HS-27A (cell line): Measurements from ENCODE around the gene TMEM184A.
A peak's percentile ranks its signal among the peaks of the same experiment; 100 is the strongest.
"Not testable (repeated sequence)": the region's sequence is repeated elsewhere in the genome, so short reads cannot be mapped to it uniquely, and the experiment has no call there.

Experiments
- DNase-seq: peaks from one replicate; pipeline ENCODE4 v3.0.0-alpha.2; 2012; ENCODE audit warnings: low read depth, missing footprints

The TMEM184A gene

DNA sequence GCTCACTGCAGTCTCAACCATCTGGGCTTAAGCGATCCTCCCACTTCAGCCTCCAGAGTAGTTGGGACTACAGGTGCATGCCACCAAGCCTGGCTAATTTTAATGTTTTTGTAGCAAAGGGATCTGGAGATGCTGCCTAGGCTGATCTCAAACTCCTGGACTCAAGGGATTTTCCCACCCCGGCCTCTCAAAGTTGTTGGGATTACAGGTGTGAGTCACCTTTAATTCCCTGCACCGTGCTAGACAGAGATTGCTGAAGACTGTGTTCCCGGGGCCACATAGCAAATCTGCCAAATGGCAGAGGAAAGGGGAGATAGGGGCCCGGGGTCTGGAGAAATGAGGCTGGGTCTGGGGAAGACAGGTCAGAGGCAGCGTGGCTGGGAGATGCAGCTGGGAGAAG lies 34.5 kb upstream of the TMEM184A start:
- DNase-seq, result no peak

DNA sequence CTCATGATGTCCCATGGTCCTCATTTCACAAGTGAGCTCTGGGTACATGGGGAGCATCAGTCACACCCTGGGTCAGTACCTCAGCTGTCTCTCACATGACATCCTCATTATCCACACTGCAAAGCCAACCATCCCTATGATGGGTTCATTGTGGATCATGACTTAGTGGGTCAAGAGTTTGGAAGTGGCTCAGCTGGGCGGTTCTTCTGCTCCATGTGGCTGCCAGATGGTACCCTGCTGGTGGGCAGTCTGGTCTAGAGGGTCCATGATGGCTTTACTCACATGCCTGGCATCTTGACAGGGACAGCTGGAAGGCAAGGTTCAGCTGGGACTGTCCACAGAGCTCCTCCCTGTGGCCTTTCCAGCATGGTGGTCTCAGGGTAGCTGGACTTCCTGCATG lies 33.0 kb upstream of the TMEM184A start:
- DNase-seq, result no peak

DNA sequence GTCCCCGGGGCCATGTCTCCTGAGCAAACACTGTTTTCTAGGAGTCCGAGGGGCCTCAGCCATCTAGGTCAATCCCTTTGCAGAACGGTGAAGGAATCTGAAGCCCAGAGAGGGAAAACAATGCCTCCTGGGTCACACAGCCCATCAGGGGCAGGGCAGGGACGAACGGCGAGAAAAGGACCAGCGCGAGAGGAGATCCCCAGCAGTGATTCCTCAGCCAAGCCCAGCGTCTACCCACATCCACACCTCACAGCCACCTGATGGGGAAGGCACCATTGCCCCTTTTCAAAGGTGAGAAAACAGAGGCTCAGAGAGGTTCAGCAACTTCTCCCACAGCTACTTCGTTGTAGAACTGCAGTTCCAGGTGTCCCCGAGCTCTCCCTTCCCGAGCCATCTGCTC lies 31.7 kb upstream of the TMEM184A start:
- no peak for DNase-seq

DNA sequence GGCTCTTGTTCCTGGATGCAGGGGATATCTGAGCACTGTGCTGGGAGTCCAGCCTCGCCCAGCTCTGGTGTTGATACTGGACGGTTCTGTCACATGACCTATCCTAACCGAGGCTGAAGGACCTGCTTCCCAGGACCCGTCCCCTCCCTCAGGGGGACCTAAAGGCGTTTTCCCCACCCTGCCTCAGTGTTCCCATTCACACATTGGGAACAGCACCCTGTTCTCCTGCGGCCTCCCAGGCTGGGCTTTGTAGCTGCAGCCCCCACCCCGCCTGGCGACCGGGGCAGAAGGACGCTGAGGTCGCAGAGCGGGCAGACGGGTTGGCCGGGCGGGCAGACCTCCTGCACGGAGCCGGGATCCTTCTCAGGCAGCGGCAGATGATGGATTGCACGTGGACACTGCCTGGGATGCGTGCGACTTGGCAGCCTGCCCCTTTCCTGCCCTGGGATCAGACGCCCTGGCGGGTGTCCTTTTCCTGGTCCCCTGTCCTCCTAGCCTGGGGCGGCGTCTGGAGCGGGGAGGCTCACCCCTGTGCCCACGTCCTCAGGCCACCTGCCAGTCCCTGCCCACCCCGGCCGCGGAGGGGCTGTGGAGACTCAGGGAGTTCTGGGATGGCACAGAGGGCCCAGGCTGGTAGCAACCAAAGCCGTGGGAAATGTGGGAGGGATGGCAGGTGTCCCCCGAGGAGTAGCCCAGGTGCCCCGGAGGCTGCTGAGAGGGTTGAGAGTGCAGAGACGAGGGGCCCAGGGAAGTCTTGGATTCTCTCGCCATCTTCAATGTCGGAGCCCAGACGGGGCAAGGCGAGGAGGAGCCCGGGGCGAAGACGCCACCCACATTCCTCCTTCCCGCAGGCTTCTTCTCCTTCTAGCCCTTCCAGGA lies 31.1 kb upstream of the TMEM184A start:
- no peak for DNase-seq

DNA sequence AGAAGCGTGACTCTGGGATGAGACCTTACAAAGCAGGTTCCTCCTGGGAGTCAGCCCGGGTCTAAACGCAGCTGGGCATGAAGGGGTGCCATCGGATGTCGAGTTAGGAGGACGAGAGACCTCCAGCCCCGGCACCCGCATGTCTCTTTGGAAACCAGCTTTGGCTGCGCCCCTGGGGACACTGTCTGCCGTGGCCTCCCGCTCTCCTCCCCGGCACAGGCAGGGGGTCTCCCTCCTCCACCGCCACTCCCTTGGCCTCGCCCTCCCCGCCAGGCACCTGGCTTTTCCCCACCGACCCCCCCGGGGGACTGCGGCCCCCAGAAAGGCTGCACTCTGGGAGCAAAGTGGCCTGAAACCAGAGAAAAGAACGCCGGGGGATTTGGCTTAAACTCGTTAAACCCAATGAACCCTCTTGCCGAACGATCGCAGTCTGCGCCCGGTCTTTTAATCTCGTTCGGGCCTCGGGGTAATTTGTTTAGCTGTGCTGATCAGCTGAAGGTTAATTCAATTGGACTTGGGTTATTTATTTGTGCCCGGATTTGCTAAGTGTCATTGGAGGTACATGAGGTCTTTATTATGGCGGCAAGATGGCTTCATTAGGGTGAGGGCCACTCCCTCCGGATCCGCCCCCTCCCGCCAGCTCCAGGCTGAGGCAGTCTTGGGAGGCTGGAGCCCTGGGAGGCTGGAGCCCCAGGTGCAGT lies 30.3 kb upstream of the TMEM184A start:
- DNase-seq, result no peak

DNA sequence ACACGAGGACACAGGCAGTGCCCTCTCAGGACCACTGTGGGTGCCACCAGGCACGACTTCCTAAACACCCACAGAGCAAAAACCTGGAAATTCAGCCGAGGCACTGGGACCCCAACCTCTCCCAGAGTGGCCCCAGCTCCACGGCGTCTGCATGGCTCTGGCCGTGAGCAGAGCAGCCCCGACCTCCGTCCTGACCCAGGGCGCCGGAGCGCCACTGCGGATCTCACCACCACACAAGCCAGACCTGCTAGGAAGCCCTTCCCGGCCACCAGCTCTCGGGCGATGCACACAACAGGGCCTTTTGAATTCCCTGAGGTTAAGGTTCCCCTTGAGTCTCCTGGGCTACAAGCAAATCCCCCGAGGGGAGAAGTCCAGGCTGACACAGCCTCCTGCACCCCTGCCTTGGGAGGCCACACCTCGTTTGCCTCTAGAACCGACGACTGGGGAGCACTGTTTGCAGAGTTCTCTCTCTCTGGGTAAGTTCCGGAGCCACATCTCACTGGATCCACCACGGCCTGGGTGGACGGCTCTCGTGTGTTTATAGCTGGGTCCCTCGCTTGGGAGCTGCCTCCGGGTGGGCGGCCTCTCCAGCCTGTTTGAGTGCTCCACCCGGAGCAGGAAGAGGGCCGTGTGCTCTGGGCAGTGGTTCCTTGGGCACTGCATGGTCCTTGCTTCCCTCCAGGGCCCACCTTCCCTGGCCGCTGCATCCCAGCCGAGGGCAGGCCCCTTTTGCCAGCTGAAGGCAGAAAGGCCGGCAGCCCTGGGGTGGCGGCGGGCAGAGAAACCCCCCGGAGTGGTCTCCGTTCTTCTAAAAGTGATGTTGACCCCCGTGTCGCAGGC lies 29.4 kb upstream of the TMEM184A start:
- DNase-seq, result no peak

DNA sequence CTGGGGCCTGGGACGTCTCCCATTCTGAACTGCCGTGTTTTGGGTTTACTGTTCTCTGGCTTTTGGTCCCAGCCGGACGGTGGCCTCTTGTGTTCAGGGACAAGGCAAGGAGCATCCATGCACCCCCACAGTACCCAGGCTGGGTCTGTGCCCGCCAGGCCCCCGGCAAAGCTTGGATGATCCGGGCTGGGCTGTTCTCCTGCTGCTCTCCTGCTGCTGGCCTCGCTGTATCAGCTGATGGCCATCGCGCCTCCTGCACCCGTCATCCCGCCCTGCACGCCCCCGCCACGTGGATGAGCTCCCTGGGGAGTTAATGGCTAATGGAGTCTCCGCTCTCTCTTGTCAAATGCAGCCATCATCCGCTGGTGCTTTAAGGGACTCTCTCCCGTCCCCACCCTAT lies 28.7 kb upstream of the TMEM184A start:
- DNase-seq, result no peak

DNA sequence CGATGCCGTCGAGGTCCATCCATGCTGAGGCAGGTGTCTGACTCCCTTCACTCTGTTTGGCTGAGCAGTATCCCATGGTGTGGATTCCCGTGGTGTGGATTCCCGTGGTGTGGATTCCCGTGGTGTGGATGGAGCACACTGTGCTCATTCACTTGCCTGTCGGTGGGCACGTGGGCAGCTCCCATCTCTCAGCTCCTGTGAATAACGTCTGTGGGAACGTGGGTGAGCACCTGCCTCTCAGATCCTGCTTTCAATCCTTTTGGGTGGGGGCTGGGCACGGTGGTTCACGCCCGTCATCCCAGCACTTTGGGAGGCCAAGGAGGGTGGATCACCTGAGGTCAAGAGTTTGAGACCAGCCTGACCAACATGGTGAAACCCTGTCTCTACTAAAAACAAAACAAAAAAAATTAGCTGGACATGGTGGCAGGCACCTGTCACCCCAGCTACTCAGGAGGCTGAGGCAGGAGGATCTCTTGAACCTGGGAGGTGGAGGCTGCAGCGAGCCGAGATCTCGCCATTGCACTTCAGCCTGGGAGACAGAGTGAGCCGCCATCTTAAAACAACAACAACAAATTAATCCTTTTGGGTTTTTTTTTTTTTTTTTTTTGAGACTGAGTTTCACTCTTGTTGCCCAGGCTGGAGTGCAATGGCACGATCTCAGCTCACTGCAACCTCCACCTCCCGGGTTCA lies 27.4 kb upstream of the TMEM184A start:
- DNase-seq, result not testable (repeated sequence)

DNA sequence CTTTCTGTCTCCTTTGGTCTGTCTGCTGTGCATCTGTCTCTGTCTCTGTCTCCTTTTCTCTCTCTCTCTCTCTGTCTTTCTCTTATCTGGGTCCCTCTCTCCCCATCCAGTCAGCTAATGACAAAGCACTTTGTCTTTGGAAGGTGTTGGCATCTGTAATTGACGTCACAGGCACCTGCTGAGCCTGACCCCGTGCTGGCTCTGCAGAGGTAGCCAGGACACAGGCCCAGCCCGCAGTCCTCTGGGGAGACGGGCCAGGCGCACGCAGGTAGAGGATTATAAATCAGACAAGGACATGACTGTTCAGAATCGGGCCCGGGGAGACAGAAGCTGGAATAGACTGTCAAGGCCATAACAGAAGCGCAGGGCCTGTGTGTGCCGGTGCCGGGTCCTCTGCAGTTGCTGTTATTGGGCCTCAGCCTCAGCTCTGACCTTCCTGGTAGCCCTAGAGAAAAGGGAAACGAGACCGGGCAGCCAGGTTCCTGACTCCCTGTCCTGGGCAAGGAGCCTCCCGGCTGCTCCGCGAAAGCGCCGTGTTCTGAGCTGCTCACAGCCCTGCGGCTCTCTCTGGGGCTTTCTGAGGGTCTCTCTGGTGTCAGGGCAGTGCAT lies 24.5 kb upstream of the TMEM184A start:
- no peak for DNase-seq

DNA sequence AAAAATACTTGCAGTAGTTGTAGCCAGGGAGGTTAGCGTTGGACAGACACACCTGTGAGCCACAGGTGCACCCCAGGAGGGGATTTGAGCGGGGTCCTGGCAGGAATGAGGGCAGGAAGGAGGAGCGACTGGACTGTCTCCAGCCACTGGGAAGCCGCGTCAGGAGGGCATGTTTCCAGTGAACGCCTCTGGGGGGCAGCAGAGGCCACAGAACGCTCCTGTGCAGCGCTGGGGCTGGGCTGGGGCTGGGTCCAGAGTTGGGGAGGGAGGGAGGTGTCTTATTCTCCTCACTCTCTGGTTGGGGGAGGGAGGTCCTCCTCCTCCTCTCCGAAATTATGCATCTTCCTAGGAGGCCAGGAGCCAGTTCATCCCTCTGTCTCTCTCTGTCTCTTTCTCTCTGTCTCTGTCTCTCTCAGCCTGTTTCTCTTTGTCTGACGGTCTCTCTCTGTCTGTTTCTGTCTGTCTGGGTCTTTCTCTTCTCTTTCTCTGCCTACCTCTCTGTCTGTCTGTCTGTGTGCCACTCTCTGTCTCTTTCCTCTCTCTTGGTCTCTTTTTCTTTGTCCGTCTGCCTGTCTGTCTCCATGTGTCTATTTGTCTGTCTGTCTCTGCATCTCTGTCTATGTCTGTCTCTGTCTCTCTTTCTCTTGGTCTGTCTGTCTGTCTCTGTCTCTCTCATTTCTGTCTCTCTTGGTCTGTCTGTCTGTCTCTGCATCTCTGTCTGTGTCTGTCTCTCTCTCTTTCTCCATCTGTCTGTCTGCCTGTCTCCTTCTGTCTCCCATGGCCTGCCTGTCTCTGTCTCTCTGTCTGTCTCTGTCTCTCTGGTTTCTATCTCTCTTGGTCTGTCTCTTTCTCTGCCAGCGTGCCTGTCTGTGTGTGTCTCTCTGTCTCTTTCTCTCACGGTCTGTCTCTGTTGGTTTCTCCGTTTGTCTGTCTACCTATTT lies 23.7 kb upstream of the TMEM184A start:
- no peak for DNase-seq

DNA sequence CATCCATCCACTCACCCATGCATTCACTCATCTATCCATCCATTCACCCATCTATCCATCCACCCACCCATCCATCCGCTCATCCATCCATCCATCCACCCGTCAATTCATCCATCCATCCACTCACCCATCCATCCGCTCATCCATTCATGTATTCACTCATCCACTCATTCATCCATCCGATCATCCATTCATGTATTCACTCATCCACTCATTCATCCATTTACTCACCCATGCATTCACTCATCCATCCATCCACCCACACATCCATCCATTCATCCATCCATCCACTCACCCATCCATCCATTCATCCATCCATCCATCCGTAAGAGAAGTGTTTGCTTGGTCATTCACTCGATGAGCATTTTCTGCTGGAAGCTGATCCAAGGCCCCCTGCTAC lies 22.5 kb upstream of the TMEM184A start:
- DNase-seq, result no peak

DNA sequence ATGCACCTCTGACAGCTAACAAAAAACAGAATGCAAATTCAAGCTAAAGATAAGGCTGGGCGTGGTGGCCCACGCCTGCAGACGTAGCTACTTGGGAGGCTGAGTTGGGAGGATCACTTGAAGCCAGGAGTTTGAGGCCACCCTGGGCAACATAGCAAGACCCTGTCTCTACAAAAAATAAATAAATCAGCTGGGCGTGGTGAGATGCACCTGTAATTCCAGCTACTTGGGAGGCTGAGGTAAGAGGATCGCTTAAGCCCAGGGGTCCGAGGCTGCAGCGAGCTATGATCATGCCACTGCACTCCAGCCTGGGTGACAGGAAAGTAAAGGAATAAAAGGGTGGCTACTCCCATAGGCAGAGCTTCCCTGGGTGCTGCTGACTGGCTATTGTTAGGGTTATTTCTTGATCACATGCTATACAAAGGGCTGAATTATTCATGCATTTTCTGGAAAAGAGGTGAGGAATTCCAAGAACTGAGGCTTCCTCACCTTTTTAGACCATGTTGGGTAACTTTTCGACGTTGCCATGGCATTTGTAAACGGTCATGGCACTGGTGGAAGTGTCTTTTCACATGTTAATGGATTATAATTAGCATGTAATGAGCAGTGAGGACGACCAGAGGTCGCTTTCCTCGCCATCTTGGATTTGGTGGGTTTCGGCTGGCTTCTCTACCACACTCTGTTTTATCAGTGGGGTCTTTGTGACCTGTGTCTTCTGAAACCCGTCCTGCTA lies 20.7 kb upstream of the TMEM184A start:
- no peak for DNase-seq

DNA sequence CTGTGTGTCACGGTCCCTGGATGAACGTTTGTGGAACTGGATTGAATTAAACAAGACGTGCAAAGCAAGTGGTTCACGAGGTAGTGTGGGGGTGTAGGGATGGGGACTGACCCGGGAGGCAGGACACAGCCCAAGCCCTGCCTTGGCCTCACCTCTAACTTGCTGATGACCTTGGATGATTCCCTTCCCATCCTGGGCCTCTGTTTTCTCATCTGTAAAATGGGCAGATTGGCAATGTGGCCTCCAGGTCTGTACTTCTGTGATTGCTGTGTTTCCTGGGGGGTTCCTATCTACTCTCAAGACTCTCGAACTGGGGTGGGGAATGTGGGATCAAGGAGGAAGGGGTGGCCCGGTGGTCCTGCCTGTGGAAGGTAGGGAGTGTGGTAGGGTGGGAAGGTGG lies 19.8 kb upstream of the TMEM184A start:
- DNase-seq, result no peak

DNA sequence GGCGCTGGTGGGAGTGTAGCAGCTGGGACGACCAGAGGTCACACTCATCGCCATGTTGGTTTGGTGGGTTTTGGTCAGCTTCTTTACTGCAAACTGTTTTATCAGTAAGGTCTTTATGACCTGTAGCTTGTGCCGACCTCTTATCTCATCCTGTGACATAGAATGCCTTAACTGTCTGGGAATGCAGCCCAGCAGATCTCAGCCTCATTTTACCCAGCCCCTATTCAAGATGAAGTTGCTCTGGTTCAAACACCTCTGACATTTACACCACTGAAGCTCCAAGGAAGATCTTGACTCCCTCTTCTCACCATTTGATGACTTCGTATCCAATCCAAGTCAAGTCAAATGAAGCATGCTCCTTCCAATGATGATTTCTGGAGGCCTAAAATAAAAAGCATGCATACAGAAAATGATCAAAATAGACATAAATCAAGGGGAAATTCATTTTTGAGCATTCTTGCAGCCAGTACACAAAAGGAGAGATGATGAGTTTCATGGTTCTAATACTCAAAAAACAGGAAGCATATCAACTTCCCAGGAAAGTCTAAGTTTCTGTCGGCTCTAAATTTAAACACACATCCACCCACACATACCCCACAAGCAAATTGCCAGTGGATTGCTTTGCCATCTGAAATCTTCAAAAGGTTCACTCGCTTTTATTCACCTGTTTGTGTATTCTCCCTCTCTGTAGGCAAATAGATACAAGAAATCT lies 16.3 kb upstream of the TMEM184A start:
- no peak for DNase-seq

DNA sequence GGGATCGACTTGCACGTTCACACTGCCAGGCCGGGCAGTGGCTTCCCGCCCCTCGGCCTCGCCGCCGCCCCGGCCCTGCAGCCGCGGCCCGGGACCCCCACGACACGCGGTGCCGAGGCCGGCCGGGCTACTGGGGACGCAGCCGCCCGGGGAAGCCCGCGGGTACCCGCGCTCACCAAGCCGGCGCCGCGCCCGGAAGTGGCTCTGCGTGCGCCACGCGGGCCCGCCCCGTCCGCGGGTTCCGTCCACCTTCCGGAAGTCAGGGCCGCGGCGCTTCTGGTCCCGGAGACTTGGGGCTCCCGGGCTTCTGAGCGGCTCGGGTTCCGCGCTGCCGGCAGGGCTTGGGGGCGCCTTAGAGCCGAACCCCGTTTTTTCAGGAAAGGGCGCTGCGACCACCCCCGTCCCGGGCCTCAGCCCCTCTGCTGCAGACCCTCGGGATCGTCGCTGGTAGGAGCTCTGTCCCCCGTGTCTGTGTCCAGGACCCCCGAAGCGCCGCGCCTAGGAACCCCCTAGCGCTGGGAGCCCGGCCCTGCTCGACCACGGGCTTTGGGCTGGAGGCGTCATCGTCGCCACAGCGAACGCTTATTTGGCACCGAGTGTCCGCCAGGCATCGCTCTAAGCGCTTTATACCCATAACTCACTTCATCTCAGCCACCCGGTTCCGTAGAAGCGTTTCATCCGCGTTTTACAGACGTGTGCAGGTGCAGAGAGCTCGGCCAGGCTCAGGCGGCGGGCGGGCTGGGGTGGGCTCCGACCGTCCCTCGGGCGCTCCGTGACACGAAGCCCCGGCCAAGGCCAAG lies 14.0 kb upstream of the TMEM184A start, which contains the start of gene PSMG3:
TSS of gene PSMG3 (minus strand) at position 200 of the 800 bp plus-strand sequence. CDS start 693 bp downstream, outside the sequence.
- DNase-seq, result peak; percentile 52

DNA sequence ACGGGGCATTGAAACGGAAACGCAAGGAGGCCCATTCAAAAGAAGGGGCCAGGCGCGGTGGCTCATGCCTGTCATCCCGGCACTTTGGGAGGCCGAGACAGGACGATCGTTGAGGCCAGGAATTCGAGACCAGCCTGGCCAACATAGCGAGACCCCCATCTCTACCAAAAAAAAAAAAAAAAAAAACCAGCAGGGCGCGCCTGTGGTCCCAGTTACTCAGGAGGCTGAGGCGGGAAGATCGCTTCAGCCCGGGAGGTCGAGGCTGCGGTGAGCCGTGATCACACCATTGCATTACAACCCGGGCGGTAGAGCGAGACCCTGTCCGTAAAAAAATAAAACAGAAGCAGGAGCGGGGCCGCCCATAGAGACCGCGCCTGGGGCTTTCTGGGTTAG lies 13.4 kb upstream of the TMEM184A start:
- DNase-seq, result no peak

DNA sequence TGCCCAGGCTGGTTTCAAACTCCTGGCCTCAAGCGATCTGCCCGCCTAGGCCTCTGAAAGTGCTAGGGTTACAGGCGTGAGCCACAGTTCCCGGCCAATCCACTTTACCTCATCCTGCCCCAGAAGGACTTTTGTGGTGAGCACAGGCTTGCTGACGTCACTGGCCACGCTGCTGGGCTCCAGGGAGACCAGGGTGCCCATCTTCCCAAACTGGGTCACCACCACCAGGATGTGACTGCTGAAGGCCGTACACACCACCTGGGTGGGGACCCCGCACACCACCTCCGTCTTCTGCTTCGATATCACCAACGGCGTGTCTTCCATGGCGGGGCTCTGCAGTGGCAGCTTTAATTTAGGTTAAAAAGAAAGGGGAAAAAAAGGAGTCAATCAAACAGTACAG lies 13.0 kb upstream of the TMEM184A start:
- no peak for DNase-seq

DNA sequence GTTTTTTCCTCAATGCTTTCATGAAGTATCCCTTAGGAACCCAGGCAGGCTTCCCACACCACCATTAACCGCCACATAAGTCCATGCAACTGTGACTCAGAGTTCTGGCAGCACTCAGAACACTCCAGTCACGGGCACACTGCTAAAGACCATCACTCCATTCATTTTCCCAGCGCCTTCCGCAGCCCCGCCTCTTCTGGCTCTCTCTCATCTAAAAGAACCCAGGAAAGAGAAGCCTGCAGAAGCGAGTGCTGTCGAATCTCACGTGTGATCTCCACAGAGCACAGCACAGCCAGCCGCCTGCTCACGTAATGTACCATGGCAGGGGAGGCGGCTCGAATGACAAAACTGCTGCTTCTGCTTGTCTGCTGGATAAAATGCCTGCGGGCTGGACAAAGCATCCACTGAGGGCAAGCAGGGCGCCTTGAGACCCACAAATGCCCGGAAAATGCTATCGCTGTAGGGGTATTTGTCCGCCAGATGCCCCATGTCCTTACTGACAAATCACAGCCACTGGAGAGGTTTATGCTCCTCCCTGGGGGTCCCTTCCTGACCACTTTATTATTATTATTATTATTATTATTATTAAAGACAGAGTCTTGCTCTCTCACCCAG lies 12.0 kb upstream of the TMEM184A start:
- DNase-seq, result no peak
